CD14-positive monocyte (primary cell): ENCODE results near the gene C3orf20. TPM values are rescaled to one million over a fixed set of nuclear protein-coding genes. Genes with fewer than 3 reads are reported as not detected.

Experiments used
- DNase-seq, 3 donors: peaks; one replicate each; pipeline ENCODE4 v3.0.0-alpha.2; 2011 to 2022
- H2AFZ ChIP-seq: 2 replicates; pipeline ENCODE4 v1.6.0; 2012; ENCODE audit warnings: mild to moderate bottlenecking, low read depth, low read length, inconsistent platforms; ENCODE audit not compliant: insufficient read depth, poor library complexity, severe bottlenecking
- H3K27ac ChIP-seq, 2 donors: 1 replicate in 1 of 2; 2 replicates in 1 of 2; pipeline ENCODE4 v1.5.1; 2012 to 2013; ENCODE audit warnings: low read length in 2 of 2, control low read depth in 1 of 2, inconsistent platforms in 1 of 2, low read depth in 1 of 2, mild to moderate bottlenecking in 1 of 2
- H3K27me3 ChIP-seq, 2 donors: one replicate each; pipeline versions ENCODE4 v1.6.0 to v1.6.1; 2011 to 2013; ENCODE audit warnings: low read length in 2 of 2; ENCODE audit not compliant: control insufficient read depth in 2 of 2, insufficient read depth in 2 of 2
- H3K36me3 ChIP-seq, 2 donors: replicated peaks in 1 of 2; 1 replicate in 1 of 2; 2 replicates in 1 of 2; pipeline versions ENCODE4 v1.5.1 to v1.6.1; 2012 to 2013; ENCODE audit warnings: low read length in 2 of 2, control low read depth in 1 of 2, inconsistent platforms in 1 of 2, mild to moderate bottlenecking in 1 of 2; ENCODE audit not compliant: insufficient read depth in 2 of 2, control insufficient read depth in 1 of 2
- H3K4me1 ChIP-seq, 2 donors: 1 replicate in 1 of 2; 2 replicates in 1 of 2; pipeline versions ENCODE4 v1.5.1 to v1.6.1; 2012 to 2013; ENCODE audit warnings: low read length in 2 of 2, control low read depth in 1 of 2, inconsistent platforms in 1 of 2, mild to moderate bottlenecking in 1 of 2, moderate library complexity in 1 of 2; ENCODE audit not compliant: insufficient read depth in 2 of 2, control insufficient read depth in 1 of 2
- H3K4me2 ChIP-seq: replicated peaks from 2 replicates; pipeline ENCODE3; 2012; ENCODE audit warnings: low read length, moderate library complexity, mild to moderate bottlenecking; ENCODE audit not compliant: poor library complexity, severe bottlenecking; ENCODE audit errors: extremely low read depth
- H3K4me3 ChIP-seq, 3 experiments: fragments of 200-600 bp in 1 of 3; sonication (generic) in 1 of 3; replicated peaks in 1 of 3; 1 replicate in 2 of 3; 2 replicates in 1 of 3; pipeline ENCODE4 v1.5.1; 2011 to 2013; ENCODE audit warnings: low read length in 3 of 3, mild to moderate bottlenecking in 3 of 3, control low read depth in 2 of 3, low read depth in 2 of 3, inconsistent platforms in 1 of 3, moderate library complexity in 1 of 3
- H3K79me2 ChIP-seq: 2 replicates; pipeline ENCODE4 v1.6.0; 2012; ENCODE audit warnings: mild to moderate bottlenecking, control low read depth, inconsistent platforms, low read length, moderate library complexity; ENCODE audit not compliant: insufficient read depth
- H3K9ac ChIP-seq: 2 replicates; pipeline ENCODE4 v1.6.0; 2017; ENCODE audit warnings: low read length, mild to moderate bottlenecking; ENCODE audit not compliant: insufficient read depth, poor library complexity, severe bottlenecking
- H3K9me3 ChIP-seq, 2 donors: replicated peaks in 1 of 2; 1 replicate in 1 of 2; 2 replicates in 1 of 2; pipeline versions ENCODE4 v1.5.1 to v1.6.1; 2012 to 2013; ENCODE audit warnings: low read length in 2 of 2, control low read depth in 1 of 2; ENCODE audit not compliant: control insufficient read depth in 1 of 2, insufficient read depth in 1 of 2
- H4K20me1 ChIP-seq: 2 replicates; pipeline ENCODE4 v1.6.0; 2012; ENCODE audit warnings: mild to moderate bottlenecking, low read length, control low read depth, moderate library complexity; ENCODE audit not compliant: insufficient read depth
- H3K27ac Mint-ChIP-seq, 7 donors: one replicate each; pipeline ENCODE4 v1.8.0; 2020; ENCODE audit warnings: mild to moderate bottlenecking in 7 of 7, mixed read lengths in 7 of 7, moderate library complexity in 6 of 7, inconsistent platforms in 2 of 7
- H3K27me3 Mint-ChIP-seq, 3 donors: one replicate each; pipeline ENCODE4 v1.8.0; 2021 to 2022; ENCODE audit warnings: low read depth in 3 of 3, mild to moderate bottlenecking in 3 of 3, mixed read lengths in 3 of 3, moderate library complexity in 3 of 3, inconsistent platforms in 1 of 3
- H3K36me3 Mint-ChIP-seq, 2 donors: one replicate each; pipeline ENCODE4 v1.8.0; 2020; ENCODE audit warnings: mixed read lengths in 2 of 2, inconsistent platforms in 1 of 2, mild to moderate bottlenecking in 1 of 2
- H3K4me1 Mint-ChIP-seq: one replicate; pipeline ENCODE4 v1.8.0; 2020; ENCODE audit warnings: mild to moderate bottlenecking, mixed read lengths
- H3K4me3 Mint-ChIP-seq, 2 donors: one replicate each; pipeline ENCODE4 v1.8.0; 2020; ENCODE audit warnings: mild to moderate bottlenecking in 2 of 2, mixed read lengths in 2 of 2, moderate library complexity in 1 of 2
- H3K9me3 Mint-ChIP-seq, 7 donors: one replicate each; pipeline ENCODE4 v1.8.0; 2020 to 2022; ENCODE audit warnings: mixed read lengths in 7 of 7, mild to moderate bottlenecking in 6 of 7, moderate library complexity in 6 of 7, inconsistent platforms in 2 of 7
- CTCF ChIP-seq: fragments of 200-600 bp; IDR thresholded peaks from one replicate; pipeline ENCODE4 v1.8.0; 2022; ENCODE audit warnings: antibody characterized with exemption, mild to moderate bottlenecking
- WGBS: methylation state at CpG from one replicate; pipeline ENCODE4 v1.1.5; 2013; ENCODE audit warnings: missing lambda C conversion rate; ENCODE audit not compliant: insufficient coverage; 5-methylcytosine and 5-hydroxymethylcytosine counted together
- intact Hi-C, 2 donors: fragments of 100-400 bp; cut with micrococcal nuclease; formaldehyde crosslinking; loops; one replicate each; pipeline versions ENCODE4 v1.15.0 to v1.15.1; 2023
- polyA plus RNA-seq, 3 donors: library from polyadenylated mRNA; depleted of rRNA in 1 of 3; unstranded in 2 of 3; stranded (reverse) in 1 of 3; fragments of 300-500 nt in 2 of 3; fragments of >200 nt in 1 of 3; fragmentation: Illumina TruSeq in 2 of 3; gene quantifications; 1 replicate in 2 of 3; 2 replicates in 1 of 3; pipeline ENCODE4 v1.2.3, GENCODE V29; 2012 to 2021

The C3orf20 gene
- polyA plus RNA-seq, 3 donors, result 0.11 TPM; not detected in 2

- intact Hi-C loops, result loop anchor here in 1 of 2 donors (2.0 to 5.0 kb wide), 2 partner anchors 146 to 579 kb away; no protein-coding TSS in a partner anchor
- Histone ChIP-seq H3K4me2 (no peak overlapping the region), H3K27me3 (no peaks in the 10 kb centered on the region), H4K20me1 (no peaks in the 10 kb centered on the region), H2AFZ (no peak overlapping the region), H3K4me3 (no peak overlapping the region), H3K9ac (no peak overlapping the region), H3K36me3 (no peaks in the 10 kb centered on the region), H3K9me3 (no peaks in the 10 kb centered on the region), H3K79me2 (no peaks in the 10 kb centered on the region), H3K27ac (no peak overlapping the region), H3K4me1 (no peaks in the 10 kb centered on the region)
- Mint-ChIP-seq H3K27ac (no peak overlapping the region), H3K4me1 (no peaks in the 10 kb centered on the region), H3K36me3 (no peaks in the 10 kb centered on the region), H3K4me3 (no peak overlapping the region), H3K27me3 (peaks cover 0 to 4% (median 4%) of the 10 kb centered on the region in 3 donors), H3K9me3 (peaks cover 0 to 12% (median 8%) of the 10 kb centered on the region in 7 donors)
- WGBS, result 52% methylated on average over 8 of the region's 12 CpGs
- DNase-seq, result peak in 2 of 3 donors; percentile 6 to 43
- peak; percentile 55 for TF ChIP-seq CTCF
These were observed 106.1 kb downstream of the C3orf20 start for GRCh38 chr3:14780927-14781507.

GRCh38 chr3:14783480-14784086, 108.6 kb downstream of the C3orf20 start:
- 100% methylated on average over 1 of the region's 2 CpGs for WGBS
- H3K27me3 ChIP-seq, result no peaks in the 10 kb centered on the region
- no peaks in the 10 kb centered on the region for H4K20me1 ChIP-seq
- no peaks in the 10 kb centered on the region for H3K9me3 ChIP-seq
- TF ChIP-seq CTCF, result no peak
- H3K27me3 Mint-ChIP-seq, result peaks cover 0 to 6% (median 4%) of the 10 kb centered on the region in 3 donors
- DNase-seq, result no peak
- H3K27ac ChIP-seq, result no peak overlapping the region
- H3K79me2 ChIP-seq, result no peaks in the 10 kb centered on the region
- no peaks in the 10 kb centered on the region for H3K36me3 ChIP-seq
- no peak overlapping the region for H2AFZ ChIP-seq
- H3K4me3 ChIP-seq, result no peak overlapping the region
- no peak overlapping the region for H3K27ac Mint-ChIP-seq
- no peak overlapping the region for H3K4me3 Mint-ChIP-seq
- no peaks in the 10 kb centered on the region for H3K4me1 ChIP-seq
- no peak overlapping the region for H3K4me2 ChIP-seq
- H3K4me1 Mint-ChIP-seq, result no peaks in the 10 kb centered on the region
- H3K36me3 Mint-ChIP-seq, result no peaks in the 10 kb centered on the region
- H3K9me3 Mint-ChIP-seq, result peaks cover 0 to 9% (median 6%) of the 10 kb centered on the region in 7 donors
- no peak overlapping the region for H3K9ac ChIP-seq
- intact Hi-C loops, result loop anchor here in 1 of 2 donors (5.0 kb wide), 1 partner anchor 581 kb away; no protein-coding TSS in a partner anchor
